Loucy (cell line): ENCODE results near the gene CTTNBP2.

Experiments
- H2AFZ ChIP-seq: fragments of 200-600 bp; sonication (generic); 2 replicates; pipeline ENCODE4 v1.6.0; 2016; ENCODE audit warnings: antibody characterized with exemption, mild to moderate bottlenecking, low read length, moderate library complexity
- H3F3A ChIP-seq: fragments of 200-600 bp; 2 replicates; pipeline ENCODE4 v1.6.0; 2016; ENCODE audit warnings: antibody characterized with exemption, low read depth, mild to moderate bottlenecking
- H3K27me3 ChIP-seq: fragments of 200-600 bp; sonication (generic); 2 replicates; pipeline ENCODE4 v1.6.1; 2014; ENCODE audit warnings: low read length, mild to moderate bottlenecking; ENCODE audit not compliant: insufficient read depth, poor library complexity, severe bottlenecking
- H3K36me3 ChIP-seq: fragments of 200-600 bp; sonication (generic); 2 replicates; pipeline ENCODE4 v1.6.1; 2016; ENCODE audit warnings: low read length; ENCODE audit not compliant: insufficient read depth
- H3K4me1 ChIP-seq: fragments of 200-600 bp; sonication (generic); 2 replicates; pipeline ENCODE4 v1.5.1; 2014; ENCODE audit warnings: low read length, mild to moderate bottlenecking; ENCODE audit not compliant: insufficient read depth, poor library complexity, severe bottlenecking
- H3K4me2 ChIP-seq: fragments of 200-600 bp; sonication (generic); 2 replicates; pipeline ENCODE4 v1.6.0; 2014; ENCODE audit warnings: antibody characterized with exemption, low read length, low read depth, mild to moderate bottlenecking; ENCODE audit not compliant: poor library complexity, severe bottlenecking
- H3K4me3 ChIP-seq: fragments of 200-600 bp; sonication (generic); 2 replicates; pipeline ENCODE4 v1.5.1; 2014; ENCODE audit warnings: low read length, mild to moderate bottlenecking, mixed read lengths; ENCODE audit not compliant: poor library complexity, severe bottlenecking
- H3K79me2 ChIP-seq: fragments of 200-600 bp; sonication (generic); 2 replicates; pipeline ENCODE4 v1.6.1; 2014; ENCODE audit warnings: low read length; ENCODE audit not compliant: insufficient read depth
- H3K9ac ChIP-seq: fragments of 200-600 bp; sonication (generic); 2 replicates; pipeline ENCODE4 v1.6.0; 2014; ENCODE audit warnings: mild to moderate bottlenecking, low read depth, low read length, moderate library complexity; ENCODE audit not compliant: poor library complexity, severe bottlenecking
- H3K9me2 ChIP-seq: fragments of 200-600 bp; sonication (generic); replicated peaks from 2 replicates; pipeline ENCODE4 v1.6.1; 2016; ENCODE audit warnings: low read depth, low read length, mixed read lengths
- H3K9me3 ChIP-seq: fragments of 200-600 bp; sonication (generic); 2 replicates; pipeline ENCODE4 v1.6.1; 2014; ENCODE audit warnings: mild to moderate bottlenecking, antibody characterized with exemption, low read length, low read depth; ENCODE audit not compliant: insufficient read depth
- H4K20me1 ChIP-seq: fragments of 200-600 bp; sonication (generic); 2 replicates; pipeline ENCODE4 v1.6.0; 2014; ENCODE audit warnings: antibody characterized with exemption, low read length, mild to moderate bottlenecking; ENCODE audit not compliant: insufficient read depth, poor library complexity, severe bottlenecking
- EZH2phosphoT487 ChIP-seq: fragments of 200-600 bp; IDR thresholded peaks from 2 replicates; pipeline ENCODE4 v1.6.1; 2018; ENCODE audit warnings: antibody characterized with exemption, mild to moderate bottlenecking, moderate library complexity, borderline replicate concordance
- TF ChIP-seq, protein P1 (sequence below): fragments of 200-600 bp; sonication (generic); conservative IDR thresholded peaks from 2 replicates; pipeline ENCODE4 v1.5.1; 2014; ENCODE audit warnings: mild to moderate bottlenecking, antibody characterized with exemption, low read length

The CTTNBP2 gene

DNA sequence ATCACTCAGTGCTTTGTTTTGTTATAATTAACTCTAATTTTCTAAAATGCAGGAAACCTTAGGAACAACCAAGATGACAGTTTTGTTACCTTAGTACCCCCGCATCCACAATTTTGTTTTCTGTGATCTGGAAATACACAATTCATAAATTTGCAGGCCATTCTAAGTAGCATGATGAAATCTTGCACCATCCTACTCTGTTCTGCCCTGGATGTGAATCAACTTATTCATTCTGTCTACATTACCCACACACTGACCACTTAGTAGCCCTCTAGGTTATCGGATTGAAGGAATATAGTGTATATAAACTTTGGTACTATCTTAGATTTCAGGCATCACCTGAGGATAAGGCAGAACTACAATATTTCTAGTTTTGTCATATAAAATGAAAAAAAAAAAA, 155.9 kb downstream of the CTTNBP2 start:
- Histone ChIP-seq H3K79me2 (no peaks in the 10 kb centered on the region), H3K9ac (no peak overlapping the region), H2AFZ (no peak overlapping the region), H3K4me2 (no peak overlapping the region), H3K36me3 (no peaks in the 10 kb centered on the region), H4K20me1 (no peaks in the 10 kb centered on the region), H3K4me1 (no peaks in the 10 kb centered on the region), H3K27me3 (no peaks in the 10 kb centered on the region), H3F3A (no peaks in the 10 kb centered on the region), H3K9me2 (no peaks in the 10 kb centered on the region), H3K4me3 (no peak overlapping the region), H3K9me3 (no peaks in the 10 kb centered on the region)
- TF ChIP-seq, protein P1, sequence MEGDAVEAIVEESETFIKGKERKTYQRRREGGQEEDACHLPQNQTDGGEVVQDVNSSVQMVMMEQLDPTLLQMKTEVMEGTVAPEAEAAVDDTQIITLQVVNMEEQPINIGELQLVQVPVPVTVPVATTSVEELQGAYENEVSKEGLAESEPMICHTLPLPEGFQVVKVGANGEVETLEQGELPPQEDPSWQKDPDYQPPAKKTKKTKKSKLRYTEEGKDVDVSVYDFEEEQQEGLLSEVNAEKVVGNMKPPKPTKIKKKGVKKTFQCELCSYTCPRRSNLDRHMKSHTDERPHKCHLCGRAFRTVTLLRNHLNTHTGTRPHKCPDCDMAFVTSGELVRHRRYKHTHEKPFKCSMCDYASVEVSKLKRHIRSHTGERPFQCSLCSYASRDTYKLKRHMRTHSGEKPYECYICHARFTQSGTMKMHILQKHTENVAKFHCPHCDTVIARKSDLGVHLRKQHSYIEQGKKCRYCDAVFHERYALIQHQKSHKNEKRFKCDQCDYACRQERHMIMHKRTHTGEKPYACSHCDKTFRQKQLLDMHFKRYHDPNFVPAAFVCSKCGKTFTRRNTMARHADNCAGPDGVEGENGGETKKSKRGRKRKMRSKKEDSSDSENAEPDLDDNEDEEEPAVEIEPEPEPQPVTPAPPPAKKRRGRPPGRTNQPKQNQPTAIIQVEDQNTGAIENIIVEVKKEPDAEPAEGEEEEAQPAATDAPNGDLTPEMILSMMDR, result no peak
- no peak for TF ChIP-seq EZH2phosphoT487

DNA sequence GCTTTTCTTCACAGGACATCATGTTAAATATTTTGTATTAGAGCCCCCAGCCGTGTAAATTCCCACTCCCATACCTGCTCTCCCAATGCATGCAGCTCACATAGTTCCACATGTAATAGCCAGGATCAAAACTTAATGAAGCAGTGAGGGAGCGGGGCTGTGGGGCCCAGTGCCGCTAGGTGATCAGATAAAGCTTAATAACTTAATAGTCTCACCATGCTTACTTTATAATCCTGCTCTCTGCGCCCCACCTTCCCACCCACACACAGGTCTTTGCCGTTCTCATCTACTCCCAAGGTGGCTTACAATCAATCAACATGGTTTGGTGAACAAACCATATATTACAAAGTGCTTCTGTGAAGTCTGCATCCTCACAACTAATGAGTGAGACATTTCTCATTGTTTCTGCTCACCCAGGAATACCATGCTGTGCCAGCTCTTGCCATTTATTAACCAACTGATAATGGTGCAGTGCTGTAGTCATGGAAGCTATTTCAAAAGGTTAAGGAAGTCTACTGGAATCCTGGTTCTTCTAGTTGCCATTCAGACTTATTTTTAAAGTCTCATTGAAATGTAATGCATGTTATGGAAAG, 156.4 kb downstream of the CTTNBP2 start:
- Histone ChIP-seq H3K27me3 (no peaks in the 10 kb centered on the region), H2AFZ (0 out of 2 replicates have a peak overlapping the region, but pooled peaks have one; percentile 59), H3K4me2 (no peak overlapping the region), H4K20me1 (no peaks in the 10 kb centered on the region), H3K4me1 (no peaks in the 10 kb centered on the region), H3K36me3 (no peaks in the 10 kb centered on the region), H3K9me2 (no peaks in the 10 kb centered on the region), H3F3A (no peaks in the 10 kb centered on the region), H3K9ac (no peak overlapping the region), H3K9me3 (no peaks in the 10 kb centered on the region), H3K79me2 (no peaks in the 10 kb centered on the region), H3K4me3 (no peak overlapping the region)
- TF ChIP-seq EZH2phosphoT487, result no peak
- TF ChIP-seq, protein P1, result no peak

DNA sequence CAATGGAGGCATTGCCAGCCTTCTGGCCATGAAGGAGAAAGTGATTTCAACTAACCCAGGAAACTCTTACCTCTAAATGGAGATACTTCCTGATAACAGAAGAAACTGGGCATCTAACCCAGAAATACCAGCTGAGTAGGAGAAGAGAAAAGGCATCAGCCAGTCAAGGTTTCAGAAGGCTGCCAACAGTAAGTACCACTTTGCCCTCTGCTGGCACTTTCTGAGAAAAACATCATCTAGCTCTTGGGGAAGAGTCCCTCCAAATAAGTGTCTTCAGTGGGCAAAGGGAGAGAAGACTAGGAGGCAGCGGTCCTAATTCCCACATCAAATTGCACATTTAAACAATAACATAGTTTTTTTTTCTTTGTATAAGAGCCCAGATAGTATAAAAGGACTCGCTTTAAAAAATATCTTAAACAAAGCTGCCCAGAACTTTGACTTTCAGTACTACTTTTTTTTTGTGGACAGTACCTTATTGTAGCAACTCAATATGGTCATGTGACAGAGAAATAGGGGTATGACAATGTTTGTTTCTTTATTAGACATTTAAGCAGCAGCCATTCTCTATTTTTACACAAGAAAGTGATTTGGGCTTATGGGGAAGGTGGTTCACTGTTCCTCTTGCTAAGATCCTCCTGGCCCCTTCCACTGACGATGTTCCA, 157.3 kb downstream of the CTTNBP2 start:
- no peaks in the 10 kb centered on the region for H3F3A ChIP-seq
- H3K4me2 ChIP-seq, result no peak overlapping the region
- H4K20me1 ChIP-seq, result no peaks in the 10 kb centered on the region
- no peaks in the 10 kb centered on the region for H3K9me2 ChIP-seq
- no peak for TF ChIP-seq EZH2phosphoT487
- TF ChIP-seq, protein P1, result peak; percentile 79
- no peaks in the 10 kb centered on the region for H3K9me3 ChIP-seq
- H3K79me2 ChIP-seq, result no peaks in the 10 kb centered on the region
- H3K36me3 ChIP-seq, result no peaks in the 10 kb centered on the region
- no peak overlapping the region for H3K4me3 ChIP-seq
- no peaks in the 10 kb centered on the region for H3K27me3 ChIP-seq
- no peak overlapping the region for H3K9ac ChIP-seq
- H2AFZ ChIP-seq, result peak overlapping the region; percentile 59; the same call in 1 of the 2 replicates
- H3K4me1 ChIP-seq, result no peaks in the 10 kb centered on the region
